ENCODE data around the gene DNAJC16.
"Not testable (repeated sequence)": the region's sequence is repeated elsewhere in the genome, so short reads cannot be mapped to it uniquely, and the experiment has no call there.

The DNAJC16 gene

GRCh38 chr1:15507278-15507677, 19.4 kb upstream of the DNAJC16 start:
- no peak for DNase-seq

GRCh38 chr1:15508700-15509487, 17.8 kb upstream of the DNAJC16 start:
- no peak for DNase-seq

GRCh38 chr1:15509586-15509985, 17.1 kb upstream of the DNAJC16 start:
- no peak for DNase-seq

GRCh38 chr1:15510611-15511405, 15.8 kb upstream of the DNAJC16 start:
- no peak for DNase-seq

GRCh38 chr1:15513192-15513591, 13.5 kb upstream of the DNAJC16 start:
- DNase-seq = no peak

GRCh38 chr1:15513919-15514318, 12.7 kb upstream of the DNAJC16 start:
- no peak for DNase-seq

- not testable (repeated sequence) for DNase-seq
Observed at GRCh38 chr1:15514557-15514956, 12.1 kb upstream of the DNAJC16 start.

GRCh38 chr1:15515022-15515663, 11.5 kb upstream of the DNAJC16 start:
- no peak for DNase-seq

GRCh38 chr1:15519625-15520024, 7.0 kb upstream of the DNAJC16 start:
- no peak for DNase-seq

GRCh38 chr1:15521206-15521906, 5.3 kb upstream of the DNAJC16 start:
- DNase-seq = peak in 1 of 2 donors; percentile 24

GRCh38 chr1:15522551-15522950, 4.1 kb upstream of the DNAJC16 start:
- no peak for DNase-seq

GRCh38 chr1:15523104-15524020, 3.3 kb upstream of the DNAJC16 start:
- no peak for DNase-seq

- DNase-seq = no peak
Observed at GRCh38 chr1:15524021-15524282, 2.7 kb upstream of the DNAJC16 start, which contains the start of gene CASP9. TSS of gene CASP9 (minus strand) at chr1:15524215. CDS start at chr1:15524200, 15 bp downstream.

GRCh38 chr1:15524283-15525049, 2.2 kb upstream of the DNAJC16 start:
- DNase-seq = peak; percentile 98 to 99

GRCh38 chr1:15525050-15526020, 1.3 kb upstream of the DNAJC16 start:
- DNase-seq = peak in 1 of 2 donors; percentile 99

- no peak for DNase-seq
Observed at GRCh38 chr1:15526021-15526489, 593 bp upstream of the DNAJC16 start.

GRCh38 chr1:15531003-15531402, 4.4 kb downstream of the DNAJC16 start:
- no peak for DNase-seq

GRCh38 chr1:15531682-15532081, 5.0 kb downstream of the DNAJC16 start:
- DNase-seq = no peak

GRCh38 chr1:15538771-15539170, 12.1 kb downstream of the DNAJC16 start:
- DNase-seq = no peak

- DNase-seq = no peak
Observed at GRCh38 chr1:15540186-15540585, 13.5 kb downstream of the DNAJC16 start.
